UCSD-AML1 (cell line): ENCODE measurements around the gene ALKAL2.
"Not testable (repeated sequence)": the region's sequence is repeated elsewhere in the genome, so short reads cannot be mapped to it uniquely, and the experiment has no call there.

Experiments used
- DNase-seq: peaks from one replicate; lab custom pipeline; 2025; ENCODE audit not compliant: unreplicated experiment; lab: John Stamatoyannopoulos, UW

Gene ALKAL2

GRCh38 chr2:287911-288757, at the start of gene ALKAL2:
ALKAL2 (minus strand) TSS chr2:288091; CDS start chr2:287835, 256 bp downstream.
- DNase-seq = no peak

- DNase-seq = not testable (repeated sequence)
Measured at GRCh38 chr2:336949-337348, 49.1 kb upstream of the ALKAL2 start.

GRCh38 chr2:336360-336759, 48.5 kb upstream of the ALKAL2 start:
- no peak for DNase-seq

- DNase-seq = no peak
Measured at GRCh38 chr2:332592-332991, 44.7 kb upstream of the ALKAL2 start.

GRCh38 chr2:328761-329160, 40.9 kb upstream of the ALKAL2 start:
- no peak for DNase-seq

GRCh38 chr2:323035-323434, 35.1 kb upstream of the ALKAL2 start:
- no peak for DNase-seq

GRCh38 chr2:322326-322725, 34.4 kb upstream of the ALKAL2 start:
- no peak for DNase-seq

- DNase-seq = no peak
Measured at GRCh38 chr2:320561-320960, 32.7 kb upstream of the ALKAL2 start.

- no peak for DNase-seq
Measured at GRCh38 chr2:319059-319600, 31.2 kb upstream of the ALKAL2 start.

- no peak for DNase-seq
Measured at GRCh38 chr2:317501-318424, 29.9 kb upstream of the ALKAL2 start.

- no peak for DNase-seq
Measured at GRCh38 chr2:316381-316780, 28.5 kb upstream of the ALKAL2 start.

- DNase-seq = not testable (repeated sequence)
Measured at GRCh38 chr2:315925-316324, 28.0 kb upstream of the ALKAL2 start.

GRCh38 chr2:314561-315336, 26.9 kb upstream of the ALKAL2 start:
- no peak for DNase-seq

- DNase-seq = no peak
Measured at GRCh38 chr2:313991-314390, 26.1 kb upstream of the ALKAL2 start.

- no peak for DNase-seq
Measured at GRCh38 chr2:310994-311393, 23.1 kb upstream of the ALKAL2 start.

- no peak for DNase-seq
Measured at GRCh38 chr2:309954-310510, 22.1 kb upstream of the ALKAL2 start.

- no peak for DNase-seq
Measured at GRCh38 chr2:309148-309953, 21.5 kb upstream of the ALKAL2 start.

- DNase-seq = no peak
Measured at GRCh38 chr2:305366-305765, 17.5 kb upstream of the ALKAL2 start.

GRCh38 chr2:296354-296753, 8.5 kb upstream of the ALKAL2 start:
- no peak for DNase-seq

GRCh38 chr2:295090-295489, 7.2 kb upstream of the ALKAL2 start:
- no peak for DNase-seq
